ENCODE results near the gene KIF24. TPM values are rescaled to one million over a fixed set of nuclear protein-coding genes. Genes with fewer than 3 reads are reported as not detected.
"Not testable (repeated sequence)": the region's sequence is repeated elsewhere in the genome, so short reads cannot be mapped to it uniquely, and the experiment has no call there.

The KIF24 gene
- polyA plus RNA-seq, 2 donors, result 0.90 to 1.0 TPM

DNA sequence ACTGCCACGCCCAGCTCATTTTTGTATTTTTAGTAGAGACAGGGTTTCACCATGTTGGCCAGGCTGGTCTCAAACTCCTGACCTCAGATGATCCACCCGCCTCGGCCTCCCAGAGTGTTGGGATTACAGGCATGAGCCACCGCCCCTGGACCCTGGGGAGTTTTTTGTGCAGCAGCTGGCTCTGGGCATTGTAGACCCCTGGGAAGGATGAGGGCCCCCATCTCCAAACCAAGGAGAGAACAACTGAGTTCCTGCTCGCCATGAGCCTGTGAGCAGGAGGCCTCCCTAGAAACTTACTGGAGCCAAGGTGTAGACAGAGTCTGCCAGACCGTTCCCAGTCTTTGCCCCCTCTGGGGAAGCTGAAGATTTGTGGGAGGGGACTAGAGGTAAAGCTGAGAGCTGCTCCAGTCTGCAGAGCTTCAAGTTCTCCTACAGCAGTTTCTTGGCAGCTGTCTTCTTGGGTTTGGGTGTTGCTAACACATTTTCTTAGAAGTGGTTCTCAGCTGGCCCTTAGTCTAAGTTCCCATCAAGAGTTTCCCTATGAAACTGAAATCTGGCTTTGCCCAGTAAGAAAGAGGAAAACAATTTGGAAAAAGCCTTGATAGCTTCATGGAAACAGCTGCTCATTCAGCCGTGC, 12.7 kb upstream of the KIF24 start:
- 82 to 85% methylated on average over 7 of the region's 7 CpGs for WGBS, 2 donors
- H3K27me3 ChIP-seq (ENCODE audit: control insufficient read depth in 1 of 2, insufficient read depth in 2 of 2, low read length in 2 of 2), result no peaks in the 10 kb centered on the region
- no peak overlapping the region for H3K27ac ChIP-seq (ENCODE audit: low read depth in 2 of 2, low read length in 1 of 2)
- no peaks in the 10 kb centered on the region for H3K4me1 ChIP-seq (ENCODE audit: control insufficient read depth in 2 of 2, insufficient read depth in 2 of 2, low read length in 1 of 2)
- H3K9me3 ChIP-seq (ENCODE audit: control insufficient read depth in 2 of 2, insufficient read depth in 1 of 2, low read depth in 1 of 2, low read length in 1 of 2), result no peaks in the 10 kb centered on the region
- H3K36me3 ChIP-seq (ENCODE audit: control insufficient read depth in 2 of 2, insufficient read depth in 2 of 2, low read length in 1 of 2), result peaks cover 10 to 20% of the 10 kb centered on the region in 2 donors
- H3K4me3 ChIP-seq (ENCODE audit: low read depth in 1 of 2, low read length in 2 of 2), result no peak overlapping the region

DNA sequence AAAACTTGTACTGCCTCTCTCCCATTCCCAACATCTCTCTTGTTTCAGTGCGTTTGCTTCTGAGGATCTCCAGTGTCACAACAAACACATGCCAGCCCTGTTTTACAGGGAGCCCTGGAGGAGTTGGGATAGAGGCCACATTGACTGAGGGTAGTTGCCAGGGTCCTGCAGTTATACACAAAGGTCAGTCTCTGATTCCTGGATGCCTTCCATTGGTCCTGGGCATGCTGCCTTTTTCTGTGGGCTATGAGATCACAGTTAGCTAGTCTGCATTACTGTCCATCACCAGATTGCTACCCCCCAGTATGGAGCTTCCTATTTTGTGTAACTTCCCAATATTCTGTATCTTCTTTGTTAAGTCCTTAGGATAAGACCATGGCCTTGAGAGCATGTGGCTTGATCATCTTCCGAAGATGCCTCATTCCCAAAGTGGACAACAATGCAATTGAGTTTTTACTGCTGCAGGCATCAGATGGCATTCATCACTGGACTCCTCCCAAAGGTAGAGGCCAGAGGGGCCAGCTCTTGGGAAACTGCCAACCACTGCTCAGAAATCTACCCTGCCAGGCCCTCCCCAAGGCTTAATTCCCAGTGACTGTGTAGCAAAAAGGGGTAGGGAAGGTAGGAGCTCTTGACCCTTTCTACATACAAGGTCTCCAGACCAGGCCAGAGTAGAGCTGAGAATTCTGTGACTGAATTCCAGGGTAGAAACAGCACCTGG, 9.8 kb upstream of the KIF24 start:
- H3K4me1 ChIP-seq (ENCODE audit: control insufficient read depth in 2 of 2, insufficient read depth in 2 of 2, low read length in 1 of 2), result no peaks in the 10 kb centered on the region
- peaks cover 6 to 20% of the 10 kb centered on the region in 2 donors for H3K36me3 ChIP-seq (ENCODE audit: control insufficient read depth in 2 of 2, insufficient read depth in 2 of 2, low read length in 1 of 2)
- H3K4me3 ChIP-seq (ENCODE audit: low read depth in 1 of 2, low read length in 2 of 2), result no peak overlapping the region
- H3K27me3 ChIP-seq (ENCODE audit: control insufficient read depth in 1 of 2, insufficient read depth in 2 of 2, low read length in 2 of 2), result no peaks in the 10 kb centered on the region
- no peak overlapping the region for H3K27ac ChIP-seq (ENCODE audit: low read depth in 2 of 2, low read length in 1 of 2)
- WGBS, 2 donors, result 86 to 93% methylated on average over 2 of the region's 2 CpGs
- no peaks in the 10 kb centered on the region for H3K9me3 ChIP-seq (ENCODE audit: control insufficient read depth in 2 of 2, insufficient read depth in 1 of 2, low read depth in 1 of 2, low read length in 1 of 2)

DNA sequence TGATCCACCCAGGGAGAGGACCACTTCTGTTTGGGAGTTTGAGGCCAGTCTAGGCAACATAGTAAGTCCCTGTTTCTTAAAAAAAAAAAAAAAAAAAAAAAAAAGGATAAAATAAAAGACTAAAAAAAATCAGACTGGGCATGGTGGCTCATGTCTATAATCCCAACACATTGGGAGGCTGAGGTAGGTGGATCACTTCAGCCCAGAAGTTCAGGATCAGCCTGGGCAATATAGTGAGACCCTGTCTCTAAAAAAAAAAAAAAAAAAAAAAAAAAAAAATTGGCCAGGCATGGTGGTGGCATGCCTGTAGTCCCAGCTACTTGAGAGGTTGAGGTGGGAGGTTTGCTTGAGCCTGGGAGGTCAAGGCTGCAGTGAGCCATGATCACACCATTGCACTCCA, 9.0 kb upstream of the KIF24 start:
- H3K27me3 ChIP-seq (ENCODE audit: control insufficient read depth in 1 of 2, insufficient read depth in 2 of 2, low read length in 2 of 2); H3K9me3 ChIP-seq (ENCODE audit: control insufficient read depth in 2 of 2, insufficient read depth in 1 of 2, low read depth in 1 of 2, low read length in 1 of 2); H3K4me3 ChIP-seq (ENCODE audit: low read depth in 1 of 2, low read length in 2 of 2); H3K27ac ChIP-seq (ENCODE audit: low read depth in 2 of 2, low read length in 1 of 2); H3K4me1 ChIP-seq (ENCODE audit: control insufficient read depth in 2 of 2, insufficient read depth in 2 of 2, low read length in 1 of 2): not testable (repeated sequence)
- H3K36me3 ChIP-seq (ENCODE audit: control insufficient read depth in 2 of 2, insufficient read depth in 2 of 2, low read length in 1 of 2), result peaks cover 6 to 17% of the 10 kb centered on the region in 2 donors

DNA sequence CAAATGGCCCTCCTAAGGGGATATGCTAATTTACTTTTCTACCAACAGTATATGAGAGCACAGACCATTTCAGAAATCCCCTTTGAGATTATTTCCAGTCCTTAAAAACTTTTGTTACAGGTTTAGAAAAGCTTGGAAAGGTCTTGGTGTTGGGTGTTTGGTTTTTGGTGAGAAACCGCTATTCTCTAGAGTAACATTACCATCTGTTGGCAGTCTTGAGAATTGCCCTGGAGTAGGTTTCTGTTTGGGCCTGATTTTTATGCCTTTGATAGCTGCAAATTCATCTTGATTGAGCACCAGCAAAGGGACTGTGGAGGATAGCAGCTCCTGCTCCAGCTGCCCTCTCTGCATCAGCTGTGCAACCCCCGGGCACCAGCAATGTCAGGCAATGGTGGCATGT, 8.3 kb upstream of the KIF24 start:
- WGBS, 2 donors, result 90 to 98% methylated on average over 2 of the region's 2 CpGs

DNA sequence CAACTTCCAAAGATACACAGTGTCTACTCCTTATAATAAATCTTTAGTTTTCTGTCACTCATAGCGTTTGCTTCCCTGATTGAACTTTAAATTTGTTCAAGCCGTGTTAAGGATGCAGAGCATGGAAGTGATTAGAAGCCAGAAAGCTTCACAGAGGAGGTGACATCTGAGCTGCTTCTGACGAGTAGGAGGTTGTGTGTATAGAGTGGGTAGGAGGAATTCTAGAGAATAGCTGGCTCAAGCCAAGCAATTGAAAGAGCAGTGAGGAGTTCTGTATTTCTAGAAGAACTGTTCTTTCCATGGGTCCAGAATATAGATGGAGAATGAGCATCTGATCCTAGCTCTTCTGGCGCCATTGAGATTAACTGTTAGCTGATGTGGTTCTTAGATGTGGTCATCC, 6.3 kb upstream of the KIF24 start:
- no peaks in the 10 kb centered on the region for H3K4me1 ChIP-seq (ENCODE audit: control insufficient read depth in 2 of 2, insufficient read depth in 2 of 2, low read length in 1 of 2)
- no peaks in the 10 kb centered on the region for H3K27me3 ChIP-seq (ENCODE audit: control insufficient read depth in 1 of 2, insufficient read depth in 2 of 2, low read length in 2 of 2)
- H3K9me3 ChIP-seq (ENCODE audit: control insufficient read depth in 2 of 2, insufficient read depth in 1 of 2, low read depth in 1 of 2, low read length in 1 of 2), result no peaks in the 10 kb centered on the region
- H3K27ac ChIP-seq (ENCODE audit: low read depth in 2 of 2, low read length in 1 of 2), result no peak overlapping the region
- WGBS, 2 donors, result 75 to 85% methylated on average over 4 of the region's 4 CpGs
- no peak overlapping the region for H3K4me3 ChIP-seq (ENCODE audit: low read depth in 1 of 2, low read length in 2 of 2)
- H3K36me3 ChIP-seq (ENCODE audit: control insufficient read depth in 2 of 2, insufficient read depth in 2 of 2, low read length in 1 of 2), result peaks cover 6 to 14% of the 10 kb centered on the region in 2 donors

More for the DNA sequence above, 8.3 kb upstream of the KIF24 start:
- H3K36me3 ChIP-seq (ENCODE audit: control insufficient read depth in 2 of 2, insufficient read depth in 2 of 2, low read length in 1 of 2), result peaks cover 6 to 17% of the 10 kb centered on the region in 2 donors
- no peaks in the 10 kb centered on the region for H3K27me3 ChIP-seq (ENCODE audit: control insufficient read depth in 1 of 2, insufficient read depth in 2 of 2, low read length in 2 of 2)
- H3K4me3 ChIP-seq (ENCODE audit: low read depth in 1 of 2, low read length in 2 of 2), result no peak overlapping the region
- no peak overlapping the region for H3K27ac ChIP-seq (ENCODE audit: low read depth in 2 of 2, low read length in 1 of 2)
- H3K4me1 ChIP-seq (ENCODE audit: control insufficient read depth in 2 of 2, insufficient read depth in 2 of 2, low read length in 1 of 2), result no peaks in the 10 kb centered on the region
- H3K9me3 ChIP-seq (ENCODE audit: control insufficient read depth in 2 of 2, insufficient read depth in 1 of 2, low read depth in 1 of 2, low read length in 1 of 2), result no peaks in the 10 kb centered on the region

DNA sequence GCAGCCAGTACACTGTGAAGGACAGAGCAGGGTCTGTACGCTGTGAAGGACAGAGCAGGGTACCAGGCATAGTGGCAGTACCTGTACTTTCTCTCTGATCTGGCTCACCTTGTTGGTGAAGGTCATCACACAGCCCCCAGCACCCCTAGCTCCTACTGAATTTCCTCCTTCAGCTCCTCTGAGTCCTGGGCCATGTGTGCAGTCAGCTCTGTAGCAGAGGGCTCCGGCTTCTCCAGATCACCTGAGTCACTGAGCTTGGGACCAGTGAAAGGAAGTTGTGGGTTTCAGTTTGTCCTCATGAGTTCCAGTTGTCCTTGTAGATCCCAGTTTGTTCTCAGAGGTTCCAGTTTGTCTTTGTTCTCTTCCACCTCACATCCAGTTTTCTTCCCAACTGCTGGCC, 5.8 kb upstream of the KIF24 start:
- H3K9me3 ChIP-seq (ENCODE audit: control insufficient read depth in 2 of 2, insufficient read depth in 1 of 2, low read depth in 1 of 2, low read length in 1 of 2), result no peaks in the 10 kb centered on the region
- H3K4me1 ChIP-seq (ENCODE audit: control insufficient read depth in 2 of 2, insufficient read depth in 2 of 2, low read length in 1 of 2), result no peaks in the 10 kb centered on the region
- no peak overlapping the region for H3K27ac ChIP-seq (ENCODE audit: low read depth in 2 of 2, low read length in 1 of 2)
- no peak overlapping the region for H3K4me3 ChIP-seq (ENCODE audit: low read depth in 1 of 2, low read length in 2 of 2)
- H3K27me3 ChIP-seq (ENCODE audit: control insufficient read depth in 1 of 2, insufficient read depth in 2 of 2, low read length in 2 of 2), result no peaks in the 10 kb centered on the region
- WGBS, 2 donors, result 84 to 92% methylated on average over 2 of the region's 2 CpGs
- H3K36me3 ChIP-seq (ENCODE audit: control insufficient read depth in 2 of 2, insufficient read depth in 2 of 2, low read length in 1 of 2), result peaks cover 6 to 14% of the 10 kb centered on the region in 2 donors

DNA sequence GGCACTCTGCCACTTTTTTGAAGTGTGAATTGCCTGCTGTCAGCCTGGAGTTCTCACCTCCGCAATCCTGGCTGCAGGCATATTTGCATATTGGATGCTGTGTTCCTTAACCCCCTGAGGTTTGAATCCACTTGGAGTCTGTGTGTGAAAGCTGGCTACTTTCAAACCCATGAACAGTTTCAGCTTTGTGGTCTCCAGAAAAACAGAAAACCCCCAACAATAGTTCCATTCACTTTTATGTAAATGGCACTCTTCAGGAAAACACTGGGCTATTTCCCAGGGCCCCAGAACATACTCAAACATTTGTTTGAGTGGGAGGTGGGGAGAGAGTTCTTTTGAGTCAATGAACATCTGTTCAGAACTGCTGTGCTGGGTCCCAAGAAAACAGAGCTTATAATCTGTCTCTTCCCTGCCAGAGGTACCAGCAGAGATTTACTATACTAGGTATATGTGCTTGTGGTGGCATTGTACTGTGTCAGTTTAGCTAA, 5.3 kb upstream of the KIF24 start:
- Histone ChIP-seq H3K27ac (ENCODE audit: low read depth in 2 of 2, low read length in 1 of 2) (no peak overlapping the region), H3K36me3 (ENCODE audit: control insufficient read depth in 2 of 2, insufficient read depth in 2 of 2, low read length in 1 of 2) (peaks cover 6 to 12% of the 10 kb centered on the region in 2 donors), H3K4me1 (ENCODE audit: control insufficient read depth in 2 of 2, insufficient read depth in 2 of 2, low read length in 1 of 2) (no peaks in the 10 kb centered on the region), H3K9me3 (ENCODE audit: control insufficient read depth in 2 of 2, insufficient read depth in 1 of 2, low read depth in 1 of 2, low read length in 1 of 2) (no peaks in the 10 kb centered on the region), H3K27me3 (ENCODE audit: control insufficient read depth in 1 of 2, insufficient read depth in 2 of 2, low read length in 2 of 2) (no peaks in the 10 kb centered on the region), H3K4me3 (ENCODE audit: low read depth in 1 of 2, low read length in 2 of 2) (no peak overlapping the region)
- WGBS, 2 donors, result 43 to 44% methylated on average over 1 of the region's 1 CpG

DNA sequence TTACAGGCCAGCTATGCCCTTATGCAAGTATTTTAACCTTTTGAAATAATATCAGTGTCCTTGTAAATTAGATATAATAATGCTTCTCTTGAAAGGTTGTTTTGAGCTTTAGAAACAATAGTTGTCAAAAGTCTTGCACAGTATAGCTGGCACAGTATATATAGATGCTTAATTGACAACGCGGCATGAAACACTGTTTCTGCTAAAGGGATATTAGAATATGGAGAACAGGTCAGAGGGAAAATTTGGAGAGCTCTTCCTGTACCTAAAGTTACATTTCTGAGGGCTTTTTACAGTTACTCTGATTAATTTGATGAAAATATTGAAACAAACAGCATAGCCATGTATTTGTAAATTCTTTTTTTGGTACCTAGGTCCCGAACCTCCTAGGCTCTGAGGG, 4.8 kb upstream of the KIF24 start:
- no peaks in the 10 kb centered on the region for H3K4me1 ChIP-seq (ENCODE audit: control insufficient read depth in 2 of 2, insufficient read depth in 2 of 2, low read length in 1 of 2)
- 66 to 73% methylated on average over 3 of the region's 3 CpGs for WGBS, 2 donors
- H3K4me3 ChIP-seq (ENCODE audit: low read depth in 1 of 2, low read length in 2 of 2), result no peak overlapping the region
- no peak overlapping the region for H3K27ac ChIP-seq (ENCODE audit: low read depth in 2 of 2, low read length in 1 of 2)
- peaks cover 3 to 8% of the 10 kb centered on the region in 2 donors for H3K36me3 ChIP-seq (ENCODE audit: control insufficient read depth in 2 of 2, insufficient read depth in 2 of 2, low read length in 1 of 2)
- H3K27me3 ChIP-seq (ENCODE audit: control insufficient read depth in 1 of 2, insufficient read depth in 2 of 2, low read length in 2 of 2), result no peaks in the 10 kb centered on the region
- H3K9me3 ChIP-seq (ENCODE audit: control insufficient read depth in 2 of 2, insufficient read depth in 1 of 2, low read depth in 1 of 2, low read length in 1 of 2), result no peaks in the 10 kb centered on the region

DNA sequence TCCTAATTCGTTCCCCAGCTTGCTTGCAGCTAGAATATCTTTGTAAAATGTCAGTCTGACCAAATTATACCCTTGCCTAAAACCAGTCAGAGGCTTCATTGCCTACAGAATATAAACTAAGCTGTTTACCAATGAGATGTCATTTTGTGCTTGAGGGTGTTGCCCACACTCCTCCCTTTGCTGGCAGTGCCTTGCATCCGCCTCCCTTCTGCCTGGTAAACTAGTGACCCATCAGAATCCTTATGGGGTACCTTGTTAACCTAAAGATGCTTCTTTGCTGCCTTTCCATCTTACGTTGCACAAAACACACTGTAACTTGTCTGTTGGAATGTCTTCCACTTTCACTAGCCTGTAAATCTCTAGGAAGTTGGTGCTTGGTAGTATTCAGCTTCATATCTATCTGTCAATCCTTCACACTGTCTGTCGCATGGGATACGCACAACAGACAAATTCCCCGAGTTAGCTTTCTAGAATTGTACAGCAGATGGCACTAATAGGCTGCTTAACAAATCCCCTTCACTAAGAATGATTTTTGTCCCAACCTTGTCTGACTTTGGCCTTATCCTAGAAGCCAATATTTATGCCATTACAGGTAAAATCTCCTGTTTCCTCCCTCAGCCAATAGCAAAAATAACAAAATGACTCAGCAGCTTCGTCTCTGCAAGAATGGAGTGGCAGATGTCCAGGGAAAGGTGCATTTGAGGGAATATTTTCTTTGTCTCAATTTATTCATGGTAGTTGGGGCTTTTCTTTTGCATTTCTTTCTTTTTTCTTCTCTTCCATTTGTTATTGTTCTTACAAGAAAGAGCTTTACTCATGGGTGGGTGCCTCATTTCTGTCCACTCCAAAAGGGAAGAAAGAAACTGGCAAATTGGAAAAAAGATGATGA, 3.3 kb upstream of the KIF24 start:
- Histone ChIP-seq H3K4me3 (ENCODE audit: low read depth in 1 of 2, low read length in 2 of 2) (no peak overlapping the region), H3K9me3 (ENCODE audit: control insufficient read depth in 2 of 2, insufficient read depth in 1 of 2, low read depth in 1 of 2, low read length in 1 of 2) (no peaks in the 10 kb centered on the region), H3K27me3 (ENCODE audit: control insufficient read depth in 1 of 2, insufficient read depth in 2 of 2, low read length in 2 of 2) (no peaks in the 10 kb centered on the region), H3K4me1 (ENCODE audit: control insufficient read depth in 2 of 2, insufficient read depth in 2 of 2, low read length in 1 of 2) (no peaks in the 10 kb centered on the region), H3K27ac (ENCODE audit: low read depth in 2 of 2, low read length in 1 of 2) (no peak overlapping the region), H3K36me3 (ENCODE audit: control insufficient read depth in 2 of 2, insufficient read depth in 2 of 2, low read length in 1 of 2) (no peaks in the 10 kb centered on the region)
- WGBS, 2 donors, result 30 to 36% methylated on average over 7 of the region's 7 CpGs

Measured in esophagus (tissue), 2 donors.